Measurements from ENCODE around the gene BOLA3.
"Not testable (repeated sequence)": the region's sequence is repeated elsewhere in the genome, so short reads cannot be mapped to it uniquely, and the experiment has no call there.

The BOLA3 gene

DNA sequence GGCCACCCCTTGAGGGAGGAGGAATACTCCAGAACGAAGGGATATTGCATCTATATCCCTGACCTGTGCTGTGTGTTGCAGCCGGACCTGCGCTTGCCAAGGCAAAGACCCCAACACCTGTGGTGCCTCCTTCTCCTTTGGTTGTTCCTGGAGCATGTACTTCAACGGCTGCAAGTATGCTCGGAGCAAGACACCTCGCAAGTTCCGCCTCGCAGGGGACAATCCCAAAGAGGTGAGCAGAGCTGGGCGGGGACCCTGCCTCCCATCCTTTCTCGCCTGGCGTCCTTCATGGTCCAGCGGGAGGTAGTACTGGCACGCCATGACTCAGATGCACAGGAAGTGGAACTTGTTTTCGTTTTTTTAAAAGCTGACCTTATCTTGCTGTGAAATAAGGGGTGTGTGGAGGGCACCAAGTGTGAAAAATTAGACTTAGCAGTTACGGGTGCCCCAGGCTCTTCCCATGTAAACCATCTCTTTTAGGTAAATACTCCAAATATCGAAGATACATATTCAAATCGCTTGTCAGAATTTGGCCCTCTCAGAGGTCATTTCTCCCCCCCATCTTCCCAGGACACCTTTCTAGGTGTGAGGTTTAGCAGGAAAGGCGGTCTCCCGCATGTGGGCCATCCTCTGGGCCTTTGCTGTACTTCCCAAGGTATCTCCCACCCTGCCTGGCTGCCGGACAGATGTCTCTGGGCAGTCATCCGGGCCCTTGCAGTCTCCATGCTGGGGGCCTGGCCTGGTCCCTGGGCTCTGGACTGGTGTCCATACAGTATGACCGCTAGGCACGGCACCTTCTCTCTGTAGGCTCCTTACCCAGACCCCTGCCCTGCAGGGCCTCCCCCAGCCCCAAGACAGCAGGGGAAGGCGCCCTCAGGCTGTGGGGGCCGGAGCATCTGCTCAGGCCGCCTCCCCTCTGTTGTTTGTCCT is 57.6 kb downstream of the BOLA3 start:
- no peak for DNase-seq (ENCODE audit: extremely low spot score)
- ChIA-PET CTCF (no interaction called here), POLR2A (no interaction called here)
- TF ChIP-seq, protein P1, sequence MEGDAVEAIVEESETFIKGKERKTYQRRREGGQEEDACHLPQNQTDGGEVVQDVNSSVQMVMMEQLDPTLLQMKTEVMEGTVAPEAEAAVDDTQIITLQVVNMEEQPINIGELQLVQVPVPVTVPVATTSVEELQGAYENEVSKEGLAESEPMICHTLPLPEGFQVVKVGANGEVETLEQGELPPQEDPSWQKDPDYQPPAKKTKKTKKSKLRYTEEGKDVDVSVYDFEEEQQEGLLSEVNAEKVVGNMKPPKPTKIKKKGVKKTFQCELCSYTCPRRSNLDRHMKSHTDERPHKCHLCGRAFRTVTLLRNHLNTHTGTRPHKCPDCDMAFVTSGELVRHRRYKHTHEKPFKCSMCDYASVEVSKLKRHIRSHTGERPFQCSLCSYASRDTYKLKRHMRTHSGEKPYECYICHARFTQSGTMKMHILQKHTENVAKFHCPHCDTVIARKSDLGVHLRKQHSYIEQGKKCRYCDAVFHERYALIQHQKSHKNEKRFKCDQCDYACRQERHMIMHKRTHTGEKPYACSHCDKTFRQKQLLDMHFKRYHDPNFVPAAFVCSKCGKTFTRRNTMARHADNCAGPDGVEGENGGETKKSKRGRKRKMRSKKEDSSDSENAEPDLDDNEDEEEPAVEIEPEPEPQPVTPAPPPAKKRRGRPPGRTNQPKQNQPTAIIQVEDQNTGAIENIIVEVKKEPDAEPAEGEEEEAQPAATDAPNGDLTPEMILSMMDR (IDR thresholded peaks at IDR 0.05; ENCODE audit: control extremely low read depth, extremely low read depth, low read depth, missing control alignments), result no peak

DNA sequence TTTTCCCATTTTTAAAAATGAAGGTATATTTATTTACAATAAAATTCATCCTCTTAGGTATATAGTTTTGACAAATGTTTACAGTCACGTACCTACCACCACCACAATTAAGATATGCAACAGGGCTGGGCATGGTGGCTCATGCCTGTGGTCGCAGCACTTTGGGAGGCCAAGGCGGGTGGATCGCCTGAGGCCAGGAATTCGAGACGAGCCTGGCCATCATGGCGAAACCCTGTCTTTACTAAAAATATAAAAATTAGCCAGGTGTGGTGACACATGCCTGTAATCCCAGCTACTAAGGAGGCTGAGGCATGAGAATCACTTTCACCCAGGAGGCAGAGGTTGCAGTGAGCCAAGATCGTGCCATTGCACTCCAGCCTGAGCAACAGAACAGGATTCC is 59.0 kb downstream of the BOLA3 start:
- CTCF ChIA-PET; DNase-seq (ENCODE audit: extremely low spot score); POLR2A ChIA-PET: not testable (repeated sequence)

DNA sequence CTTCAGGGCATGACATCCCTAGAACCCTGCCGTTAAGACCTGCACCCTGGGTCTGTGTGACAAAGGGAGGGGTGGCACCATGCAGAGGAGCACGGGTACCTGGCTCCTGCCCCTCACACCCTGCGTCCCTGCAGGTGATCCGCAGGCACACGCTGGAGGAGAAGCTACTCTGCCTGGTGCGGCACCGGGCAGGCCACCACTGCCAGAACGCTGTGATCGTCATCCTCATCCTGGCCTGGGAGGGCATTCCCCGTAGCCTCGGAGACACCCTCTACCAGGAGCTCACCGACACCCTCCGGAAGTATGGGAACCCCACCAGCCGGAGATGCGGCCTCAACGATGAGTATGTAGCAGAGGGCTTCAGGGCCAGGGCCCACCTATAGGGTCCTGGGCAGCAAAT is 60.0 kb downstream of the BOLA3 start:
- TF ChIP-seq, protein P1 (IDR thresholded peaks at IDR 0.05; ENCODE audit: control extremely low read depth, extremely low read depth, low read depth, missing control alignments), result no peak
- DNase-seq (ENCODE audit: extremely low spot score), result no peak
- CTCF ChIA-PET, result no interaction called here
- POLR2A ChIA-PET, result no interaction called here

DNA sequence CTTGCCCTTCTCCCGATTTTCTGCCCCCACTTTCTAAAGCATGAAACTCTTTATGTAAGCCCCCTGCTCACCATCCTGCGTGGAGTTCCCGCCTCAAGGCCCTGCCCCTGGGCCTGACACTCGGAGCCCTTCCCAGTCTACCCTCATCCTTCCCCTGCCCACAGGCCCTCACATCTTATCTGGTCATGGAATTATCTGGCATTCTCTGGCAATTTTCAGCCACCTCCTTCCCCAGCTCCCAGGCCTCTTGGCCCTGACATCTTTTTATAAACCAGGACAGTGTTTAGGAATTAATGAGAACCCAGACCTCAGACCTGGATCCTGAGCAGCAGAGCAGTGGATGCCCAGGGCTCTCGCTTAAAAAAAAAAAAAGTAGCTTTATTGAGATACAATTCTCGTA is 61.7 kb downstream of the BOLA3 start:
- no peak for DNase-seq (ENCODE audit: extremely low spot score)
- CTCF ChIA-PET, result no interaction called here
- POLR2A ChIA-PET, result interaction anchor here (0.6 kb wide), 1 partner anchor 19 kb away, joined by 4 read pairs; no protein-coding TSS in a partner anchor
- TF ChIP-seq, protein P1 (IDR thresholded peaks at IDR 0.05; ENCODE audit: control extremely low read depth, extremely low read depth, low read depth, missing control alignments), result no peak
